NCI-H82 treated with DMSO at 0.1 percent for 48 hours (cell line): Measurements from ENCODE around the gene SLC39A11.
"Not testable (repeated sequence)": the region's sequence is repeated elsewhere in the genome, so short reads cannot be mapped to it uniquely, and the experiment has no call there.

Experiments used
- DNase-seq: peaks from one replicate; lab custom pipeline; 2025; ENCODE audit not compliant: unreplicated experiment; lab: John Stamatoyannopoulos, UW

Gene SLC39A11

DNA sequence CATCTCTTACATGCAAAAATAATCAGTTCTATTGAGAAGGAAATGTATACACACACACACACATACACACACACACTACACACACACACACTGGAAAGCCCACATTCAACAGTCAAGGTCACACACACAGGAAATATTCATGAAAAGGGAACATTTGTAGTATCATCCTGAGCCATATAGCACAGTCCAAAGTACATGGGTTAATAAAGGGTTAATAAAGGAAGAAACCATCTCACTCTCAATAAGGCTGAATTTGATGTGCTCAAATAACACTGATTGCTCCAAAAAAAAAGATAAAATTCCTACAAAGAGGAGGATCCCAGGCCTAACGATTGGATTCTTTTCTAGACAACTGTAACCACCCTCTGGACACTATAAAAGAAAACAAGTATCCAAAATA lies 164.7 kb downstream of the SLC39A11 start:
- no peak for DNase-seq

DNA sequence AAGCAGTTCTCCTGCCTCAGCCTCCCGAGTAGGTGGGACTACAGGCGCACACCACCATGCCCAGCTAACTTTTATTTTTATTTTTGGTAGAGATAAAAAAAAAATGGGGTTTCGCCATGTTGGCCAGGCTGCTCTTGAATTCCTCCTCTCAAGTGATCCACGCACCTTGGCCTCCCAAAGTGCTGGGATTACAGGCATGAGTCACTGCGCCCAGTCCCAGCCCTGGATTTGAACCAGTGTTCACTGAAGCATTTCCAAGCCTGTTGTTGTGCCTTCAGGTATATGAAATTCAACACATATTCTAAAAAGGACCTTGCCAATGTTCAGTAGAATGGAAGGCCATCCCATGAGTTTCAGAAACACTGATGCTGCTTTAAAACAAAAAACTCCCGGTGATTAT lies 165.3 kb downstream of the SLC39A11 start:
- no peak for DNase-seq

DNA sequence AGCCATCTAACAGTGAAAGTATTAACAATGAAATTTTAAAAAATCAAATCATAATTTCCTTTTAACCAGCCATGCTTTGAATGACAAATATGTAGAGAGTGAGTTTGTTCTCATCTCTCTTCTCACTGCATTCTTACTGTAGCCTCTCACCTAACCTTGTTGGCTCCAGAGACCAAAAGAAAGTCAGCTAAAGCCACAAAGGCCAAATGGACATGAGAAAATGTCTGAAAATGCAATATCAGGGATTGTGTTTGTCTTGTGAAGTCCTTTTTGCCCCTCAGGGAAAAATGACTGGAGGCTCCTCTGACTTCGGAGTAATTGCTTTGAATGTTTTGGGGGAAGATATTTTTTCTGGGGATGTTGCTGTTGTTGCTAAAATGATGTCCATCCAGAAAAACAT lies 166.3 kb downstream of the SLC39A11 start:
- DNase-seq: no peak

DNA sequence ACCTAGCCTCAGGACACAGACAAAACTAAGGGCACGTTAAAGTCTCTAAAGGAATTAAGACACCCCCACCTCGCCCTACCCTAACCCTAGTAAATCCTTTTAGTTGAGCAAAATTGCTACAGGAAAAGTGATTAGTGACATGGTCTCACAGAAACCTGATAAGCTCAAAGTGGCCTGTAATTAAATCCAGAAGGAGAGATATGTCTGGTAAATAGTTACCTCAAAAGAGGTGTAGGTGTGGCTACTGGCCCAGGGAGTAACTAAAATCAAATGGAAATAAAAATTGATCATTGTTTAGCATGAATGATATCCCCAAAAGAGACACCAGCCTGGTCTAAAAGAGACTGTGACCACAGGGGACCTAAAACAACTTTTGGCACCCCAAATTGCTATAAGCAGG lies 168.3 kb downstream of the SLC39A11 start:
- peak; percentile 93 for DNase-seq

GRCh38 chr17:72922219-72922618 lies 170.3 kb downstream of the SLC39A11 start:
- DNase-seq: no peak

GRCh38 chr17:72921347-72922054 lies 171.0 kb downstream of the SLC39A11 start:
- DNase-seq: no peak

GRCh38 chr17:72920513-72920912 lies 172.0 kb downstream of the SLC39A11 start:
- no peak for DNase-seq

DNA sequence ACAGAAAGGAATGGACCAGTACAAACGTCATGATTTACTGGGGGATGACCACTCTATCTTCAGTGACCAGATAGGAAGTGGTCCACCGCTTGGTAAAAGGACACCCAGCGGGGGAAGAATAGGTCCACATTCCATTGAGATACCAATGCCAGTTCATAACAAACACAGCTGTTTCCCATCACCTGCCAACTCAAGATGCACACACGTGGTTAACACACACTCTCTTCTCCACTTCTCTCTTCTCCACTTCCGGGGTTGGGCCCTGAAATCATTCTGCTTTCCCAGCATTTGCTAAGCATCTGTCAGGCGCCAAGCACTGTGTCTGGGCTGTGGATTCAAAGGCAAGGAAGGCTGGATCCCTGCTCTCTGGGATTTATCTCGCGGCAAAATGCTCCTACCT lies 175.5 kb downstream of the SLC39A11 start:
- no peak for DNase-seq

DNA sequence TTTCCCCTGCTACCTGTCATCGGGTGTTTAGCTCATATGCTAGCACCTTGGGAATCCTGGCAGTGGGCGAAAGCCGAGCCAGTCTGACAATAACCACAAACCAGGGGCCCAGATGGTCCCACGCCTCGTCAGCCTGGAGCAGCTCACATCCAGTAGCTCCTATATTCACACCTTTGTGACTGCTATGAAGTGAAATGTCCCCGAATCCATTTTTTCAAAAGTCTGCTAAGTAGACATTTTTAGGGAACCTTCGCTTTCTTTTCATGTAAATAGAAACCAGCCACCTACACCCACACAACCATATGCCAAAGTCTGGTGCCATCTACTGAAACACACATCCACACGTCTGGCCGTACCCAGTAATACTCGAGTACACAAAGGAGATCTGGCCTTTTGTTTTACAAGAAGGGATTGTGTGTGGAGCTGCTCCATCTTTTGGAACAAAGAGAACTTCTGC lies 176.8 kb downstream of the SLC39A11 start:
- no peak for DNase-seq

GRCh38 chr17:72913142-72913682 lies 179.3 kb downstream of the SLC39A11 start:
- peak; percentile 18 for DNase-seq

- DNase-seq: no peak
These were observed 186.2 kb downstream of the SLC39A11 start for GRCh38 chr17:72906306-72906705.

GRCh38 chr17:72903522-72903921 lies 189.0 kb downstream of the SLC39A11 start:
- no peak for DNase-seq

DNA sequence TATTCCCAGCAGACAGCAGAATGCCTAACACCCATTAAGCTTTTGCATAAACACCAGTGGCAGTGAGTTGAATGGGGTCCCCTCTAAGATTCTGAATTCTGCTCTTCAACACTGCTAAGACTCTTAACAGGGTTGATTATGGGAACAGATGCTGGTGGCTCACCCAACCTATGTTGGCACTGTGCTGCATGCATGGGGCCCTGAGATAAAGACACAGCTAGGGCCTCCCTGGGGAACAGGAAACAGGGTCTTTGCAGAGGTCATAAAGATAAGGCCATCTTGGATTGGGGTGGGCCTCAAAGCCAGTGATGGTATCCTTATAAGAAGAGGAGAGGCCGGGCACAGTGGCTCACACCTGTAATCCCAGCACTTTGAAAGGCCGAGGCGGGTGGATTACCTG lies 190.8 kb downstream of the SLC39A11 start:
- peak; percentile 49 for DNase-seq

GRCh38 chr17:72901083-72901482 lies 191.4 kb downstream of the SLC39A11 start:
- DNase-seq: no peak

DNA sequence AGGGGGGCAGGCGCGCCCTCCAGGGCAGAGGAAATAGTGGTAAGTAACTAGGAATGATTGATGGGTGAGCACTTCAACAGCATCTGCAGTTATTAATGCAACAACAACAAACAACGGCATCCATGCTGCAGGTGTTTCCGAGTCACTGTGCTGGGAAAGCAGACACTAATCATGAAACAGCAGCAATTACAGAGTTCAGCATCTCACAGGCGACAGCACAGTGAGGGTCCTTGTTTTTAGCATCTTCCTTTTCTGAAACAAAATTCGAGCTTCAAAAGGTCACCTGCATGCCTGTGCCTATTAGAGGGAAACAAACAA lies 191.9 kb downstream of the SLC39A11 start:
- no peak for DNase-seq

- DNase-seq: no peak
These were observed 193.8 kb downstream of the SLC39A11 start for GRCh38 chr17:72898725-72899124.

DNA sequence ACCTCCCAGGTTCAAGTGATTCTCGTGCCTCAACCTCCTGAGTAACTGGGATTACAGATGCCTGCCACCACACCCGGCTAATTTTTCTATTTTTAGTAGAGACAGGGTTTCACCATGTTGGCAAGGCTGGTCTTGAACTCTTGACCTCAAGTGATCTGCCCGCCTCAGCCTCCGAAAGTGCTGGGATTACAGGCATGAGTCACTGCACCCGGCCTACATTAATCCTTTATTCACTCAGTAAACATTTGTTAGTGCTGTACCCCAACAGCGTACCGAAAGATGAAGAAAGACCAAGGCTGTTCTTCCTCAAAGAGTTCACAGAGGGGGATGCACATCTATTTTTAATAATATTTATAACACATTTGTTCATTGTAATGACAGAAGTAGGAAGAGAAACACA lies 196.2 kb downstream of the SLC39A11 start:
- DNase-seq: not testable (repeated sequence)

DNA sequence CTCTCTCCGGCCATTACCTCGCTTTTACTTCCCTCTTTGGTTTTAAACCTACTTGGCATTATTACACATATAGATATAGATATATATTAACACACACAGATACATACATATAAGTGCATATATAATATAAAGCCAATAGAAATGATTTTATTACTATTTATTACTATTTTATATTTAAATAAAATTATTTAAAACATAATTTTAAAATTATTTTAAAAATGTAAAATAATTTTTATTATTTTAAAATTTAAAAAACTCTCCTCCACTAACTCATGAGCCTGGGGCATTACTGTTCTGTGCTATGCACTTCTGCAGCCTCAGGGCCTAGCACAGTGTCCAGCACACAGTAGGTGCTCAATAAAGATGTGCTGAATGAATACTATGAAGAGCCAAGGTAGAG lies 200.9 kb downstream of the SLC39A11 start:
- DNase-seq: no peak

GRCh38 chr17:72890711-72891110 lies 201.8 kb downstream of the SLC39A11 start:
- DNase-seq: no peak

DNA sequence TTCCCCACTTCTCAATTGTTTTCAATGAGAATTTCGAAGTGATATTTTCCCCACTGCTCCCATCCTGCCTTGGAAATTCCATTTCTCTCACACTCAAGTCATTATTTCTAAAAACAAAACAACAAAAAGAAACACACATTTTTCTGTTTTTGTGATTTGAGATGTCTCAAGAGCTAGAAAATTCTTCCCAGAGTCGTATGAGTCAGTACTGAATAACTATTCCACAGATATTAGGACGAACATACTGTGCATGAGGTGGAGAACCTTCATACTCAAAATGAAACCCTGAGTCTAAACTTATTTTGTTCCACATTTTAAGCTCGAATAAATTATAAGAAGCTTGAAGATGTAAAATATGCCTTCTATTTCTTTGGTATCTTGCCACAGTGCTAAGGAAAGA lies 204.6 kb downstream of the SLC39A11 start:
- no peak for DNase-seq

- DNase-seq: no peak
These were observed 205.2 kb downstream of the SLC39A11 start for GRCh38 chr17:72887322-72887721.

DNA sequence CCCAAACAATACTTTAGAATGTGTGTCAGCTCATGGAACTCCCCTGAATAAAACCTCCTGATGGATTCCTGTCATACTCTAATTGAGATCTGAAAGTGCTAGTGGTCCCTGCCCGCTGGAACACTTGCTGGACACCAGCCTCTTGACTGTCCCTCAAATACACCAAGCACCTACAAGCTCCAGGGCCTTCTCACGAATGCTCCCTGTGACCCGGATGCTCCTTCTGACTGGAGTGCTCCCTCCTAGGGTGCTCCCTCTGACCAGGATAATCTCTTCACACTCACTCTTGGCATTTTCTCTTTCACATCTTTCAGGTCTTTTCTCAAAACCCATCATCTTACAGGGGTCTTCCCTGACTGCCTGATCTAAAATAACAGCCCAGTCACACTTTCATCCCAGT lies 205.9 kb downstream of the SLC39A11 start:
- DNase-seq: no peak

DNA sequence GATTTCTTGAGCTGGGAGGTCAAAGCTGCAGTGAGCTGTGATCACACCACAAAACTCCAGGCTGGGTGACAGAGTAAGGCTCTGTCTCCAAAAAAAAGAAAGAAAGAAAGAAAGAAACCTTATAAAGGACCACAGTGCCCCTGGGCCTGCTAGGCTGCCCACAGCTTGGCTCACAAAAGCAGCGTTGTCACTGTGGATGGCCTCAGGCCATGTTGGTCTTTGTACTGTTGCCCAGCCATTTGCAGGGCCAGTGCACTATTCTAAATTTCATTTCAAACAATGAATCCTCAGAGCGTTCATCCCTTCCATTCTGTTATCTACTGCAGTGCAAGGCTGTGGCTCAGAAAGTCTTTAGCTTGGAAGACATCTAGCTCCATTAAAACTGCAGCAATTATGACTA lies 208.4 kb downstream of the SLC39A11 start:
- no peak for DNase-seq
